Thyroid gland (tissue), 4 donors: ENCODE results near the gene SPOCK1. TPM values are rescaled to one million over a fixed set of nuclear protein-coding genes. Genes with fewer than 3 reads are reported as not detected.
"Not testable (repeated sequence)": the region's sequence is repeated elsewhere in the genome, so short reads cannot be mapped to it uniquely, and the experiment has no call there.

Experiments
- DNase-seq, 2 donors: peaks; one replicate each; pipeline ENCODE4 v3.0.0-alpha.2; 2019
- H3K27ac ChIP-seq, 3 donors: fragments of 200-600 bp; sonication (generic); 1 replicate in 2 of 3; 2 replicates in 1 of 3; pipeline ENCODE4 v1.5.1; 2016 to 2019; ENCODE audit warnings: mild to moderate bottlenecking in 1 of 3, moderate library complexity in 1 of 3
- H3K27me3 ChIP-seq: fragments of 200-600 bp; sonication (generic); one replicate; pipeline ENCODE4 v1.5.1; 2019
- H3K36me3 ChIP-seq, 2 donors: fragments of 200-600 bp; sonication (generic); one replicate each; pipeline ENCODE4 v1.5.1; 2016 to 2019
- H3K4me1 ChIP-seq, 2 donors: fragments of 200-600 bp; sonication (generic); one replicate each; pipeline ENCODE4 v1.5.1; 2017 to 2019
- H3K4me3 ChIP-seq, 3 donors: fragments of 200-600 bp; sonication (generic); replicated peaks in 1 of 3; 1 replicate in 2 of 3; 2 replicates in 1 of 3; pipeline ENCODE4 v1.5.1; 2016; ENCODE audit warnings: mild to moderate bottlenecking in 1 of 3
- H3K9me3 ChIP-seq: fragments of 200-600 bp; sonication (generic); one replicate; pipeline ENCODE4 v1.5.1; 2017
- POLR2A ChIP-seq, 2 donors: fragments of 450-650 bp; IDR thresholded peaks; one replicate each; pipeline ENCODE4 v1.6.1; 2017; ENCODE audit warnings: antibody characterized with exemption in 2 of 2, mild to moderate bottlenecking in 2 of 2, moderate library complexity in 1 of 2
- WGBS, 2 donors: methylation state at CpG; one replicate each; pipeline ENCODE4 v1.1.5; 2017; 5-methylcytosine and 5-hydroxymethylcytosine counted together
- intact Hi-C: fragments of 100-400 bp; cut with DNase I; formaldehyde crosslinking; loops from one replicate; pipeline ENCODE4 v1.15.1; 2023
- total RNA-seq, 4 donors: library from RNA; depleted of rRNA; stranded (reverse); fragments of >200 nt; gene quantifications; one replicate each; pipeline ENCODE4 v1.2.3, GENCODE V29; 2016
- TF ChIP-seq, protein P1 (sequence below), 6 experiments: fragments of 200-600 bp in 3 of 6; fragments of 450-650 bp in 3 of 6; sonication (generic) in 3 of 6; IDR thresholded peaks; one replicate each; pipeline ENCODE4 v1.5.1; 2016 to 2019; ENCODE audit warnings: antibody characterized with exemption in 6 of 6, mild to moderate bottlenecking in 2 of 6, inconsistent platforms in 1 of 6, moderate library complexity in 1 of 6

Gene SPOCK1
- total RNA-seq, 4 donors from 2014 or later: 15.8 to 34.1 (median 27.5) TPM

DNA sequence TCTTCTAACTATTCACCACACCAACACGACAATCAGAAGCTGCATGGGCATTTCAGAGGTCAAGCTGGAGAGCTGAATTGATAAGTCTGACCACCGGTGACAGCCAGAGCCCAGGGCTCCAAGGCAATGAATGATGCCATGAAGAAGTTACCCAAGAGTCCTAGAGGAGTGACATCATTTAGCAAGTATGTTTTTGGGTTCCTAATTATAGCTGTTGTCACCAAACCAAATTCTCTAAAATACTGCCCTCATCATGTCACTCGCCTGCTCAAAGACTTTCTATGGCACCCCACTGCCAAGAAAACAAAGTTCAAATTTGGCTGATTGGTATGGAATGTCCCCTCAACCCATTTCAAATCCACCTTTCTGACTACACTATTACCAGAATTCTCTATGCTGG, 235.1 kb downstream of the SPOCK1 start:
- Histone ChIP-seq H3K4me3 (no peak overlapping the region), H3K36me3 (no peaks in the 10 kb centered on the region), H3K27ac (no peak overlapping the region), H3K9me3 (no peaks in the 10 kb centered on the region), H3K27me3 (no peaks in the 10 kb centered on the region), H3K4me1 (peaks cover 0 to under 1% of the 10 kb centered on the region in 2 donors)
- 89 to 90% methylated on average over 3 of the region's 3 CpGs for WGBS, 2 donors
- intact Hi-C loops: no loop called here
- TF ChIP-seq, protein P1, sequence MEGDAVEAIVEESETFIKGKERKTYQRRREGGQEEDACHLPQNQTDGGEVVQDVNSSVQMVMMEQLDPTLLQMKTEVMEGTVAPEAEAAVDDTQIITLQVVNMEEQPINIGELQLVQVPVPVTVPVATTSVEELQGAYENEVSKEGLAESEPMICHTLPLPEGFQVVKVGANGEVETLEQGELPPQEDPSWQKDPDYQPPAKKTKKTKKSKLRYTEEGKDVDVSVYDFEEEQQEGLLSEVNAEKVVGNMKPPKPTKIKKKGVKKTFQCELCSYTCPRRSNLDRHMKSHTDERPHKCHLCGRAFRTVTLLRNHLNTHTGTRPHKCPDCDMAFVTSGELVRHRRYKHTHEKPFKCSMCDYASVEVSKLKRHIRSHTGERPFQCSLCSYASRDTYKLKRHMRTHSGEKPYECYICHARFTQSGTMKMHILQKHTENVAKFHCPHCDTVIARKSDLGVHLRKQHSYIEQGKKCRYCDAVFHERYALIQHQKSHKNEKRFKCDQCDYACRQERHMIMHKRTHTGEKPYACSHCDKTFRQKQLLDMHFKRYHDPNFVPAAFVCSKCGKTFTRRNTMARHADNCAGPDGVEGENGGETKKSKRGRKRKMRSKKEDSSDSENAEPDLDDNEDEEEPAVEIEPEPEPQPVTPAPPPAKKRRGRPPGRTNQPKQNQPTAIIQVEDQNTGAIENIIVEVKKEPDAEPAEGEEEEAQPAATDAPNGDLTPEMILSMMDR (IDR thresholded peaks at IDR 0.05): no peak
- TF ChIP-seq POLR2A (IDR thresholded peaks at IDR 0.05): no peak
- no peak for DNase-seq

DNA sequence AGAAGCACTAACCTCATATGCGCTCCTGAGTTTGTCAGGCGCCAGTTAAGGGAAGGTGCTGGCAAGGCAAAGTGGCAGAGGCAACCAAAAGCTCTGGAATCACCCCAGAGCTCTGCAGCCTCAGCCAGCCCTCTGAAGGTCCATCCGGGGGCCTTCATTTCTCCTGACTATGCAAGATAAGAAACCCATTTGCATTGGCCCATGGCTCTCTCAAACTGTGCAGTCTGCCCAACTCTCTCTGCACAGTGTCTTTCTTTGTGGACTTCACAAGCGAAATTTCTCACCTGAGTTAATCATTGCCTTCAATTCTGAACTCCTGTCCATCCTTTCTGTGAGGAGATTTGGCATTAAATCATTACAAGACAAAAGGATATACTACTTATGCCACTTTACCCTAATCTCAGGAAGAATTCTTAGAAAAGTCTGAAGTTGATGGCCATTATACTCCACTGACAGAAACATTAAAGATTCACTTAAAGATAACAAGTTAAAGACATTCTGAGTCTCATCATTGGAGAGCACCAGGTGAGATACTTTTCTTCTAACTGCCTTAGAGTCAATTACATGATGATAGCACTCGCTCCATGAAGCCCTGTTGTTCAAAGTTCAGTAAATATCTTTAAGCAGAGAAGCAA, 235.6 kb downstream of the SPOCK1 start:
- intact Hi-C loops: no loop called here
- DNase-seq: no peak

DNA sequence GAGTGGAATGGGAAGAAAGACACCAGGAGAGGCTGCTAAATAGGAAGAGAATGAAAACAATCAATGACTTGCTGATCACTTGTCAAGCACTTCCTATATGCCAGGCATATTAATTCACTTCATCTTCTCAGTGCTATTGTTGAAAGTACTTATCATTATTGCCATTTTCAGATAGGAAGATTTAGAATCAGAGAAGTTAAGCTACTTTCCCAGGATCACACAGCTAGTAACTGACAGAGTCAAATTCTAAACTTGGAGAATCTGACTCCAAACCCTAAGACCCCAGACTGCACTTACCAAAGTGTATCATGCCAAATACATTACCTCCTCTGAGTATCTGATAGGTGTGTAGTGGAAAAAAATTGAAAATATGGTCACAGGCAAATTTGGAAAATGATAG, 236.3 kb downstream of the SPOCK1 start:
- Histone ChIP-seq H3K36me3 (no peaks in the 10 kb centered on the region), H3K4me3 (no peak overlapping the region), H3K4me1 (no peaks in the 10 kb centered on the region), H3K27ac (no peak overlapping the region), H3K27me3 (no peaks in the 10 kb centered on the region), H3K9me3 (no peaks in the 10 kb centered on the region)
- DNase-seq: no peak
- TF ChIP-seq POLR2A (IDR thresholded peaks at IDR 0.05): no peak
- TF ChIP-seq, protein P1 (IDR thresholded peaks at IDR 0.05): no peak
- intact Hi-C loops: no loop called here

More for the DNA sequence above, 235.6 kb downstream of the SPOCK1 start:
- H3K36me3 ChIP-seq: no peaks in the 10 kb centered on the region
- H3K4me1 ChIP-seq: no peaks in the 10 kb centered on the region
- no peak for TF ChIP-seq POLR2A (IDR thresholded peaks at IDR 0.05)
- TF ChIP-seq, protein P1 (IDR thresholded peaks at IDR 0.05): no peak
- H3K27ac ChIP-seq: no peak overlapping the region
- H3K27me3 ChIP-seq: no peaks in the 10 kb centered on the region
- no peaks in the 10 kb centered on the region for H3K9me3 ChIP-seq
- no peak overlapping the region for H3K4me3 ChIP-seq
- 71 to 74% methylated on average over 5 of the region's 5 CpGs for WGBS, 2 donors

DNA sequence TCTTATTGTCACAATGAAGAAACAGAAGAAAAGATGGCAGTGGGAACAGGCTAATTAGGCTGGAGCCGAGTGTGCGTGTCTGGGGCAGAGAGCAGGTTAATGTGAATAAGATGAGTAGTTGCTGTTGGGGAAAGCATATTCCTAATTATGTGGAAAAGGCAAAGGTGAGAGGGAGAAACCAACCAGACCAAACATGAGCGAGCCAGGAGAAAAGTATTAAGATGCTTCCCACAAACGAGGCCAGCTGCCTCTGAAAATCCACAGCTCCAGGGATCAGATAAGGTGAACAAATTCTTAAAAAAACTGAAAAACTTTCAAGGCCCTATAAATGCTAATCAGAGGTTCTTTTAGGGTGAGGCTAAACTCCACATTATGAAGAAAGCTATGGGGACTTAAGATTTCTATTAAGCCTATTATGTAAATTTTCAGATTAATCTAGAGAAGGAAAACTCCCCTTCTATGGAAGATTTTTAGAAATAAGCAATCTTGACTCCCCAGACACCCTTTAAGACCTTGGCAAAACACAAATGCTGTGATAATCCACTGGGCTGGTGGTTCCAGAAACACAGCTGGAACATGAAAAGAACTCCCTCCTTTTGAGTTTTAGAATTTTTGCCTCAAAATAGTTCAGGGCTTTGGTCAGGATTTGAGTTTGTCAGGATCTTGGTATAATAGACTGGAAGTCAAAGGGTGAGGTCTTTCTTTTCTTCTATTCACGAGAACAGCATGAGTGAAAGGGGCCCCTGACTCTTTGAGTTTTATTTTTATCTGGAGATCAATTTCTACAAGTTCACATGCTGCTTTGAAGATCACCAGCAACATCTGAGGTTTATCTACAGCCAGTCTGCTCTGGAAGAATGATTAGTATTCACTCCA, 238.1 kb downstream of the SPOCK1 start:
- Histone ChIP-seq H3K4me1 (no peaks in the 10 kb centered on the region), H3K27ac (no peak overlapping the region), H3K4me3 (no peak overlapping the region), H3K9me3 (no peaks in the 10 kb centered on the region), H3K27me3 (no peaks in the 10 kb centered on the region), H3K36me3 (no peaks in the 10 kb centered on the region)
- DNase-seq: no peak
- intact Hi-C loops: no loop called here
- 73 to 76% methylated on average over 5 of the region's 5 CpGs for WGBS, 2 donors
- TF ChIP-seq POLR2A (IDR thresholded peaks at IDR 0.05): no peak
- TF ChIP-seq, protein P1 (IDR thresholded peaks at IDR 0.05): no peak

DNA sequence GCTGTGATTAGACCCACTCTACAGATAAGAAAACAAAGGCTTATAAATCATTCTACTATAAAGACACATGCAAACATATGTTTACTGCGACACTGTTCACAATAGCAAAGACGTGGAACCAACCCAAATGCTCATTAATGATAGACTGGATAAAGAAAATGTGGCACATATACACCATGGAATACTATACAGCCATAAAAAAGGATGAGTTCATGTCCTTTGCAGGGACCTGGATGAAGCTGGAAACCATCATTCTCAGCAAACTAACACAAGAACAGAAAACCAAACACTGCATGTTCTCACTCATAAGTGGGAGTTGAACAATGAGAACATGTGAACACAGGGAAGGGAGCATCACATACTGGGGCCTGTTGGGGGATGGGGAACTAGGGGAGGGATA, 240.0 kb downstream of the SPOCK1 start:
- H3K4me1 ChIP-seq, H3K27ac ChIP-seq, H3K27me3 ChIP-seq, H3K36me3 ChIP-seq, intact Hi-C loops, H3K4me3 ChIP-seq, H3K9me3 ChIP-seq, DNase-seq: not testable (repeated sequence)
- 91 to 92% methylated on average over 2 of the region's 2 CpGs for WGBS, 2 donors
